Measurements from ENCODE around the gene ADAMTS2.

DNA sequence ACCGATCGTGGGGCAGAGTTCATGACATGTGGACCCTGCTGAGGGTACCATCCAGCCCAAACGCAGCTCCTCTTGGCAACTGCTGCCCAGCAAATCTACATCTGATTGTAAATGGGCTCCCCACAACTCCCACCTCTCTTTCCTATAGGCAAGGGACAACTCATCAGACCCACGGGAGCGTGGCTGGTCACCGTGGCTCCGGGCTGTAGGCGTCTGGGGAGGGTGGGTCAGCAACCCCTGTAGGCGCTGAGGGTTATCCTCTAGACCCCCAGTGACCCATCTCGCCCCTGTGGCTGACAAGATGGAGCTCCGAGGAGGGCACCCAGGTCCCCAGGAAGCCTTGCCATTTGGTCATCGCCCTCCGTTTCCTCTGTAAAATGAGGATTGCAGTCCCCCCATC is 162.7 kb downstream of the ADAMTS2 start:
- TF ChIP-seq, protein P1, sequence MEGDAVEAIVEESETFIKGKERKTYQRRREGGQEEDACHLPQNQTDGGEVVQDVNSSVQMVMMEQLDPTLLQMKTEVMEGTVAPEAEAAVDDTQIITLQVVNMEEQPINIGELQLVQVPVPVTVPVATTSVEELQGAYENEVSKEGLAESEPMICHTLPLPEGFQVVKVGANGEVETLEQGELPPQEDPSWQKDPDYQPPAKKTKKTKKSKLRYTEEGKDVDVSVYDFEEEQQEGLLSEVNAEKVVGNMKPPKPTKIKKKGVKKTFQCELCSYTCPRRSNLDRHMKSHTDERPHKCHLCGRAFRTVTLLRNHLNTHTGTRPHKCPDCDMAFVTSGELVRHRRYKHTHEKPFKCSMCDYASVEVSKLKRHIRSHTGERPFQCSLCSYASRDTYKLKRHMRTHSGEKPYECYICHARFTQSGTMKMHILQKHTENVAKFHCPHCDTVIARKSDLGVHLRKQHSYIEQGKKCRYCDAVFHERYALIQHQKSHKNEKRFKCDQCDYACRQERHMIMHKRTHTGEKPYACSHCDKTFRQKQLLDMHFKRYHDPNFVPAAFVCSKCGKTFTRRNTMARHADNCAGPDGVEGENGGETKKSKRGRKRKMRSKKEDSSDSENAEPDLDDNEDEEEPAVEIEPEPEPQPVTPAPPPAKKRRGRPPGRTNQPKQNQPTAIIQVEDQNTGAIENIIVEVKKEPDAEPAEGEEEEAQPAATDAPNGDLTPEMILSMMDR (conservative IDR thresholded peaks at IDR 0.05; ENCODE audit: low read depth, low read length) = no peak
- no peak for TF ChIP-seq EZH2phosphoT487 (IDR thresholded peaks at IDR 0.05; ENCODE audit: borderline replicate concordance, low read length)
